ENCODE data around the gene ADORA1. TPM values are rescaled to one million over a fixed set of nuclear protein-coding genes. Genes with fewer than 3 reads are reported as not detected.

Gene ADORA1
- total RNA-seq, 1 experiment from 2014 or later, result not detected

DNA sequence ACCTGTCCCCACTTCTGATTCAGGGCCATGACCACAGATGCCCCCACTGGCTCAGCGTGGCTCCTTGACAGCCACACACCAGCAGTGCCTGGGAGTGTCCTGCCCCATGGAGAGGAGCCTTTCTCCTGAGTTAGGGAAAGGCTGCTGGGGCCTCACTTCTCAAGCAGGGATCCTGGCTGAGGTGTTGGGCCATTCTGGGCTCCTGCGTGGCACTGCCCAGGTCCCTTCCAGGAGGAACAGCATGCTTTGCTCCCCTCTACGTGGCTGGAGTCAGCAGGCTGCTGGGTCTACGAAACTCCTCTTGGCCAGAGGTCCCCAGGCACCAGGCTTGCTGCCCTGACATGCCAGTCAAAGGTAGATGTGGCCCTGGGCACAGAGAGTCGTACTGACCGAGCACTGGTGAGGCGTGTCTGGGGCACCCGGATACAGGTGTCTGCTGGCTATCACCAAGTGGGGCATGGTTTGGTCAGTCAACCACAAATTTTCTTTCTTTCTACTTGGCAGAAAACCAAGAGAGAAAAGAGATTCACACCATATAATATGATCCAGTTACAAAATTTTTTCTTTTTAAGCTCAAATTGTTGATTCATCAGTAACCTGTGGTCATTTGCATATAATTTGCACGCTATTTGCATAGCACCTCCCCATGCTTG is 4.1 kb downstream of the ADORA1 start:
- H3K36me3 ChIP-seq, result no peaks in the 10 kb centered on the region
- H3K27ac ChIP-seq, result no peak overlapping the region
- no peak overlapping the region for H3K4me3 ChIP-seq
- DNase-seq (ENCODE audit: low read depth in 1 of 2, low spot score in 2 of 2), result no peak
- peaks cover 41% of the 10 kb centered on the region for H3K27me3 ChIP-seq (replicated peaks)
- no peaks in the 10 kb centered on the region; the same call in 1 of the 2 replicates for H3K4me1 ChIP-seq (replicated peaks)
- H3K9me3 ChIP-seq (replicated peaks), result no peaks in the 10 kb centered on the region

GRCh38 chr1:203133970-203134725 is 6.6 kb downstream of the ADORA1 start:
- no peaks in the 10 kb centered on the region for H3K4me1 ChIP-seq (replicated peaks)
- no peak overlapping the region for H3K27ac ChIP-seq
- H3K4me3 ChIP-seq, result no peak overlapping the region
- H3K36me3 ChIP-seq, result no peaks in the 10 kb centered on the region
- no peaks in the 10 kb centered on the region for H3K9me3 ChIP-seq (replicated peaks)
- H3K27me3 ChIP-seq (replicated peaks), result peaks cover 37% of the 10 kb centered on the region
- no peak for DNase-seq (ENCODE audit: low read depth in 1 of 2, low spot score in 2 of 2)

DNA sequence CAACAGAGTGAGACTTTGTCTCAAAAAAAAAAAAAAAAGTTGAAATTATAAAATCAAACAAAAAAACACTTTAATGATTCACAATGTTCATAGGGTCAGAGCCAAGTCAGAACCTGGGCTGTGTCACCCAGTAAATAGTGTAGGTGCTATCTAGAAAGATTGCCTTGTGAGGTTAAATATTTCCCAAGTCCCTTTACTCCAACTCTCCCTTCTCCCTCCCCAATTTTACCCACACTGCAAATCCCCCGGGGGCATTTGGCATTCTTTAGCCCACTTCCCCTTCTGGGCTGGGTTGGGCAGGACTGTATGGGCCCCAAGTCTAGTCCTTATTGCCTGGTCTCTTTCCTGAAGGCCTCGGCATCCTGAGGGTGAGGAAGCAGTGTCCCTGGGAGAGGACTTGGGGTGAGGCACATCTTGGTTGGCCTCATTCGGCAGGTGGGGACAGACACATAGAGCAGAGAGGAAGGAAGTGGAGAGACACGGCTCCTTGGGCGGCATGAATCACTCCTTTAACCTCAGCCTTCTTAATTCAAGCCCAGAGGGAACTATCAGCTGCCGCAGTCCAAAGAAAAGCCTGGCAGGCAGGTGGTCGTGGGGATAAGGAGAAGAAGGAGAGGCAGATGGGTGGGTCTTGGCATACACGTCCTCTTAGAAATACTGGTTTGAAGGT is 8.2 kb downstream of the ADORA1 start:
- Histone ChIP-seq H3K27ac (no peak overlapping the region), H3K4me1 (replicated peaks) (no peaks in the 10 kb centered on the region), H3K27me3 (replicated peaks) (peaks cover 26% of the 10 kb centered on the region), H3K4me3 (no peak overlapping the region), H3K36me3 (no peaks in the 10 kb centered on the region), H3K9me3 (replicated peaks) (no peaks in the 10 kb centered on the region)
- no peak for DNase-seq (ENCODE audit: low read depth in 1 of 2, low spot score in 2 of 2)

- Histone ChIP-seq H3K9me3 (replicated peaks) (no peaks in the 10 kb centered on the region), H3K27ac (no peak overlapping the region), H3K27me3 (replicated peaks) (peaks cover 26% of the 10 kb centered on the region), H3K4me1 (replicated peaks) (no peaks in the 10 kb centered on the region), H3K4me3 (no peak overlapping the region), H3K36me3 (no peaks in the 10 kb centered on the region)
- DNase-seq (ENCODE audit: low read depth in 1 of 2, low spot score in 2 of 2), result no peak
These were observed 9.0 kb downstream of the ADORA1 start for GRCh38 chr1:203136409-203137042.

- Histone ChIP-seq H3K36me3 (no peaks in the 10 kb centered on the region), H3K9me3 (replicated peaks) (no peaks in the 10 kb centered on the region), H3K27ac (no peak overlapping the region), H3K4me3 (no peak overlapping the region), H3K4me1 (replicated peaks) (no peaks in the 10 kb centered on the region), H3K27me3 (replicated peaks) (peaks cover 26% of the 10 kb centered on the region)
- no peak for DNase-seq (ENCODE audit: low read depth in 1 of 2, low spot score in 2 of 2)
These were observed 9.8 kb downstream of the ADORA1 start for GRCh38 chr1:203137324-203137723.

DNA sequence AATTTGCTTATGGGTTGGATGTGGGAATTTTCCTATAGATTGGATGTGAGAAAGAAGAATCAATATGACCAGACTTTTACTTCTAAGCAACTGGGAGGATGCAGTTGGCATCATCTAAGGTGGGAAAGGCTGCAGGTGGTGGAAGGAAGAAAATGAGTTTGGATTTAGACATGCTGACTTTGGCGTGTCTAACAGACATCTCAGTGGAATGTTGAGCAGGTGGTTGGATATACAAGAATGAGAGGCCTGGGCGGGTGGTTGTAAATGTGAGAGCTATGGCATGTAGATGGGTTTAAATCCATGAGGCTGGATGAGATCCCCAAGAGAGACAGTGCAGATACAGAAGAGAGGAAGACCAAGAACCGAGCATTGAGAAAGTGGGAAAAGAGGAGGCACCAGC is 10.5 kb downstream of the ADORA1 start:
- DNase-seq (ENCODE audit: low read depth in 1 of 2, low spot score in 2 of 2), result no peak
- H3K4me1 ChIP-seq (replicated peaks), result no peaks in the 10 kb centered on the region
- no peak overlapping the region for H3K4me3 ChIP-seq
- H3K9me3 ChIP-seq (replicated peaks), result no peaks in the 10 kb centered on the region
- H3K27me3 ChIP-seq (replicated peaks), result peaks cover 26% of the 10 kb centered on the region
- H3K36me3 ChIP-seq, result no peaks in the 10 kb centered on the region
- no peak overlapping the region for H3K27ac ChIP-seq

DNA sequence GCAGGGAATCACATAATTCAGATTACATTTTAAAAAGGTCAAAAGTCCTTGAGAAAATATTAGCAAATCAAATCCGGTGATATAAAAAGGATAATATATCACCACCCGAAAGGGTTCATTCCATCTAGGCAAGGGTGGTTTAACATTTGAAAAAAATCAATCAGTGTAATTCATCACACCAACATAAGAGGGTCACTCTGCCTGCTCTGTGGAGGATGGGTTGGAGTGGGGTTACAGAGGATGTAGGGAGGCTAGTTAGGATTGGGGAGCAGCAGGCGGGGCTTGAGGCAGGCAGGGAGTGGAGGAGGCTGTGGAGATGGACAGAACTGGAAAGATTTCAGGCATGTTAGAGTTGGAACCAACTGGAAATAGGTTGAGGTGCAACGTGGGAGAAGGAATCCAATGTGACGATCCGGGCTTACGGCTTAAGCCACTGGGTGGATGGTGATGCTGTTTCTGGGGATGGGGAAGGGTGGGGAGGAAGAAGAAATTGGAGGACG is 12.5 kb downstream of the ADORA1 start:
- Histone ChIP-seq H3K27ac (no peak overlapping the region), H3K4me3 (no peak overlapping the region), H3K27me3 (replicated peaks) (peaks cover 19% of the 10 kb centered on the region), H3K36me3 (no peaks in the 10 kb centered on the region), H3K9me3 (replicated peaks) (no peaks in the 10 kb centered on the region), H3K4me1 (replicated peaks) (no peaks in the 10 kb centered on the region)
- no peak for DNase-seq (ENCODE audit: low read depth in 1 of 2, low spot score in 2 of 2)

- no peak overlapping the region for H3K27ac ChIP-seq
- H3K4me1 ChIP-seq (replicated peaks), result no peaks in the 10 kb centered on the region
- H3K4me3 ChIP-seq, result no peak overlapping the region
- no peaks in the 10 kb centered on the region for H3K9me3 ChIP-seq (replicated peaks)
- no peak for DNase-seq (ENCODE audit: low read depth in 1 of 2, low spot score in 2 of 2)
- H3K27me3 ChIP-seq (replicated peaks), result peaks cover 19% of the 10 kb centered on the region
- H3K36me3 ChIP-seq, result no peaks in the 10 kb centered on the region
These were observed 13.4 kb downstream of the ADORA1 start for GRCh38 chr1:203140743-203141520.

- no peak for DNase-seq (ENCODE audit: low read depth in 1 of 2, low spot score in 2 of 2)
- no peak overlapping the region for H3K27ac ChIP-seq
- no peak overlapping the region for H3K4me3 ChIP-seq
- no peaks in the 10 kb centered on the region for H3K36me3 ChIP-seq
- no peaks in the 10 kb centered on the region for H3K4me1 ChIP-seq (replicated peaks)
- no peaks in the 10 kb centered on the region for H3K9me3 ChIP-seq (replicated peaks)
- H3K27me3 ChIP-seq (replicated peaks), result peaks cover 19% of the 10 kb centered on the region
These were observed 14.6 kb downstream of the ADORA1 start for GRCh38 chr1:203142124-203142523.

DNA sequence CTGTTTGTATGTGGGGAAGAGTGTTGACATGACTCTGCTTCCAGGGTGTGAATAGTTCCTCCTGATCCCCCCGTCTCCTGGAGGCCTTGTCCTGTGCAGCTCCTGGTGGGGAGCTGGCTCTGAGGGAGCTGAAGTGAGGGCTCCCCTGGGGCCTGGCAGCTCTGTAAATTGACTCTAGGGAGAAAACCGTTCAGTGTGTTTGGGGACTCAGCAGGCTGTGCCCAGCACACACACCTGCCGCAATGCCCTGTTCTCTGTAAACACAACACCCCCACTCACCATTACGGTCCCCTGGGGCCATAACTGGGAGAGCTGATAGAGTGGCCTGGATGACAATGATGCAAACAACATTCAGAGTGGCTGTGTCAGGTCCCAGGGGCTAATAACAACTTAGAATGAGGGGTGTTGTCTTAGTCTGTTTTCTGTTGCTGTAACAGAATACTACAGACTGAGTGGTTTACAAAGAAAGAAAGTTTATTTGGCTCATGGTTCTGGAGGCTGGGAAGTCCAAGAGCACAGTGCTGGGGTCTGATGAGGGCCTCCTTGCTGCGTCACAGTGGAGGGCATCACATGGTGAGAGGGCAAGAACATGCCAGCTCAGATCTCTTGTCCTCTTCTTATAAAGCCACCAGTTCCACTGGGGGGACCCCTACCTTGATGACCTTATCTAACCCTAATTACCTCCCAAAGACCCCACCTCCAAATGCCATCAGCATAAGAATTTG is 15.3 kb downstream of the ADORA1 start:
- Histone ChIP-seq H3K27ac (no peak overlapping the region), H3K4me3 (no peak overlapping the region), H3K27me3 (replicated peaks) (peaks cover 14% of the 10 kb centered on the region), H3K36me3 (no peaks in the 10 kb centered on the region), H3K9me3 (replicated peaks) (no peaks in the 10 kb centered on the region), H3K4me1 (replicated peaks) (no peaks in the 10 kb centered on the region)
- DNase-seq (ENCODE audit: low read depth in 1 of 2, low spot score in 2 of 2), result no peak

- no peaks in the 10 kb centered on the region for H3K36me3 ChIP-seq
- H3K4me3 ChIP-seq, result no peak overlapping the region
- H3K9me3 ChIP-seq (replicated peaks), result no peaks in the 10 kb centered on the region
- no peak overlapping the region for H3K27ac ChIP-seq
- no peak for DNase-seq (ENCODE audit: low read depth in 1 of 2, low spot score in 2 of 2)
- no peaks in the 10 kb centered on the region for H3K4me1 ChIP-seq (replicated peaks)
- H3K27me3 ChIP-seq (replicated peaks), result peaks cover 8% of the 10 kb centered on the region; the same call in 1 of the 2 replicates
These were observed 16.1 kb downstream of the ADORA1 start for GRCh38 chr1:203143641-203144040.

DNA sequence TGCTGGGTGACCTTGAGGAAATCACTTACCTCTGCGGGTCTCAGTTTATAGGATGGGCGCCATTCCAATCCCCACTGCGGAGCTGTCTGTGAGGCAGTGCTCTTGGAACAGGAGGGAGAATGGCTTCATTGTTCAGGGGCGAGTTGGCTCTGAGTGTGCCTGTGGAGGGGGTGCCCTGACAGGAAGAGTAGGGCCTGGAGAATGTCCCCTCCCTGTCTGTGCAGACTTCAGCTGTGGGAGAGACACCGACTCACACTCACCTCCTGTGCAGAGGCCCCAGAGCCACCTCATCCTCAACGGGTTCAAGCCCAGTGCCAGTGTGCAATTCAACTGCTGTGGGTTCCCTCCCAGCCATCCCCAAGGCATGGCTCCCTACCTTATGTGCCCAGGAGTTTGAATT is 17.1 kb downstream of the ADORA1 start:
- DNase-seq (ENCODE audit: low read depth in 1 of 2, low spot score in 2 of 2), result no peak
- H3K4me1 ChIP-seq (replicated peaks), result no peaks in the 10 kb centered on the region
- no peaks in the 10 kb centered on the region for H3K9me3 ChIP-seq (replicated peaks)
- no peak overlapping the region for H3K27ac ChIP-seq
- H3K27me3 ChIP-seq (replicated peaks), result 0 out of 2 replicates have a peak, but pooled peaks cover under 1% of the 10 kb centered on the region
- H3K4me3 ChIP-seq, result no peak overlapping the region
- no peaks in the 10 kb centered on the region for H3K36me3 ChIP-seq

All from SJSA1 (cell line).